ENCODE results near the gene MTUS2. TPM values are rescaled to one million over a fixed set of nuclear protein-coding genes. Genes with fewer than 3 reads are reported as not detected.

The MTUS2 gene
- total RNA-seq, 1 experiment from 2014 or later: not detected

DNA sequence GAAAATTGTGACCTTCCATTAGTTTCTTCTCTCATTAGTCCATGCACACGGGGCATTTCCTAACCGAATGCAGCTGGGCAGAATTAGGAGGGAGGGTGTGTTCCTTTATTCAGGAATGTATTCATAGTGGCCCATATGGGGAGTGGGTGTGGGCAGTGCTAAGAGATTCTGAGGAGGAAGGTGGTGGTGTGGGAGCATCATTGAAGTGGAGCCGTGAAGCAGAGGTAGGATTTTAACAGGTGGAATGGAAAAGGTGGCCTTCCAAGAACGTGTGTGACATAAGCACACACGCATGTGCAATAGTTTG, 134.2 kb downstream of the MTUS2 start:
- POLR2A ChIA-PET (ENCODE audit: unreplicated experiment): no interaction called here
- Histone ChIP-seq H3F3A (ENCODE audit: low read length, unreplicated experiment) (no peaks in the 10 kb centered on the region), H2AFZ (ENCODE audit: low read length) (no peak overlapping the region), H3K4me3 (ENCODE audit: low read length) (no peak overlapping the region), H3K36me3 (ENCODE audit: low read depth, low read length) (no peaks in the 10 kb centered on the region), H3K27me3 (ENCODE audit: low read length) (peaks cover 16% of the 10 kb centered on the region; the same call in 1 of the 2 replicates), H3K27ac (ENCODE audit: low read length) (no peak overlapping the region), H3K9me2 (replicated peaks; ENCODE audit: low read length) (no peaks in the 10 kb centered on the region), H3K9me3 (ENCODE audit: low read length) (no peaks in the 10 kb centered on the region), H3K4me2 (ENCODE audit: low read length) (no peak overlapping the region), H3K4me1 (ENCODE audit: insufficient read depth, low read length) (no peaks in the 10 kb centered on the region), H3K79me2 (ENCODE audit: low read length) (no peaks in the 10 kb centered on the region), H4K20me1 (ENCODE audit: low read length) (no peaks in the 10 kb centered on the region), H3K9ac (ENCODE audit: low read length) (no peak overlapping the region)
- intact Hi-C loops (cut with micrococcal nuclease): no loop called here
- ATAC-seq: no peak
- no peak for DNase-seq
- TF ChIP-seq, protein P1, sequence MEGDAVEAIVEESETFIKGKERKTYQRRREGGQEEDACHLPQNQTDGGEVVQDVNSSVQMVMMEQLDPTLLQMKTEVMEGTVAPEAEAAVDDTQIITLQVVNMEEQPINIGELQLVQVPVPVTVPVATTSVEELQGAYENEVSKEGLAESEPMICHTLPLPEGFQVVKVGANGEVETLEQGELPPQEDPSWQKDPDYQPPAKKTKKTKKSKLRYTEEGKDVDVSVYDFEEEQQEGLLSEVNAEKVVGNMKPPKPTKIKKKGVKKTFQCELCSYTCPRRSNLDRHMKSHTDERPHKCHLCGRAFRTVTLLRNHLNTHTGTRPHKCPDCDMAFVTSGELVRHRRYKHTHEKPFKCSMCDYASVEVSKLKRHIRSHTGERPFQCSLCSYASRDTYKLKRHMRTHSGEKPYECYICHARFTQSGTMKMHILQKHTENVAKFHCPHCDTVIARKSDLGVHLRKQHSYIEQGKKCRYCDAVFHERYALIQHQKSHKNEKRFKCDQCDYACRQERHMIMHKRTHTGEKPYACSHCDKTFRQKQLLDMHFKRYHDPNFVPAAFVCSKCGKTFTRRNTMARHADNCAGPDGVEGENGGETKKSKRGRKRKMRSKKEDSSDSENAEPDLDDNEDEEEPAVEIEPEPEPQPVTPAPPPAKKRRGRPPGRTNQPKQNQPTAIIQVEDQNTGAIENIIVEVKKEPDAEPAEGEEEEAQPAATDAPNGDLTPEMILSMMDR (conservative IDR thresholded peaks at IDR 0.05; ENCODE audit: low read depth, low read length): no peak
- no peak for TF ChIP-seq EZH2phosphoT487 (IDR thresholded peaks at IDR 0.05; ENCODE audit: borderline replicate concordance, low read length)
- no peak for TF ChIP-seq EZH2 (IDR thresholded peaks at IDR 0.05; ENCODE audit: low read length, unreplicated experiment)
- BruUV-seq (replicated peaks): no TSS peak
- CTCF ChIA-PET: no interaction called here

DNA sequence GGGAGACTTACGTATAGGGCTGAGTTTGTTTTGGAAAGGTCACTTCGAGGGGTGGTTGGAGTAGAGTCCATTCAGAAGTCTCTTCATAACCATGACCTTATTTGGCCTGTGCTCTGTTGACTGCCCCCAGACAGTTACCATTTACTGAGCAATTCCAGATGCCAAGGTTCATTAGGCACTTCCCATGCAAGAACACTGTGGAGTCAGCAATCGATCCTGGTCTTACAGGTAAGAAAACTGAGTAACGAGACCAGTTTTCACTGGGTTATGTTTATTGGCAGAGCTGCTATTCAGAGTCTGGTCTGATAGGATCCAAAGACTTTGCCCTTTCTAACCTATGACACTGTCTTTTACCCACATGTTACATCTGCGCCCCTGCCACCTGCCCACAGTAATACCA, 134.7 kb downstream of the MTUS2 start:
- no peak overlapping the region for H2AFZ ChIP-seq (ENCODE audit: low read length)
- no peaks in the 10 kb centered on the region for H4K20me1 ChIP-seq (ENCODE audit: low read length)
- H3K4me1 ChIP-seq (ENCODE audit: insufficient read depth, low read length): no peaks in the 10 kb centered on the region
- ChIA-PET POLR2A (ENCODE audit: unreplicated experiment) (no interaction called here), CTCF (no interaction called here)
- H3K4me3 ChIP-seq (ENCODE audit: low read length): no peak overlapping the region
- H3K9me3 ChIP-seq (ENCODE audit: low read length): no peaks in the 10 kb centered on the region
- H3K27me3 ChIP-seq (ENCODE audit: low read length): peaks cover 12% of the 10 kb centered on the region; the same call in 1 of the 2 replicates
- H3K4me2 ChIP-seq (ENCODE audit: low read length): no peak overlapping the region
- no peaks in the 10 kb centered on the region for H3K36me3 ChIP-seq (ENCODE audit: low read depth, low read length)
- intact Hi-C loops (cut with micrococcal nuclease): no loop called here
- no peak overlapping the region for H3K9ac ChIP-seq (ENCODE audit: low read length)
- H3K27ac ChIP-seq (ENCODE audit: low read length): no peak overlapping the region
- H3K79me2 ChIP-seq (ENCODE audit: low read length): no peaks in the 10 kb centered on the region
- BruUV-seq (replicated peaks): no TSS peak
- TF ChIP-seq, protein P1 (conservative IDR thresholded peaks at IDR 0.05; ENCODE audit: low read depth, low read length): no peak
- H3F3A ChIP-seq (ENCODE audit: low read length, unreplicated experiment): no peaks in the 10 kb centered on the region
- ATAC-seq: no peak
- H3K9me2 ChIP-seq (replicated peaks; ENCODE audit: low read length): no peaks in the 10 kb centered on the region
- DNase-seq: no peak

DNA sequence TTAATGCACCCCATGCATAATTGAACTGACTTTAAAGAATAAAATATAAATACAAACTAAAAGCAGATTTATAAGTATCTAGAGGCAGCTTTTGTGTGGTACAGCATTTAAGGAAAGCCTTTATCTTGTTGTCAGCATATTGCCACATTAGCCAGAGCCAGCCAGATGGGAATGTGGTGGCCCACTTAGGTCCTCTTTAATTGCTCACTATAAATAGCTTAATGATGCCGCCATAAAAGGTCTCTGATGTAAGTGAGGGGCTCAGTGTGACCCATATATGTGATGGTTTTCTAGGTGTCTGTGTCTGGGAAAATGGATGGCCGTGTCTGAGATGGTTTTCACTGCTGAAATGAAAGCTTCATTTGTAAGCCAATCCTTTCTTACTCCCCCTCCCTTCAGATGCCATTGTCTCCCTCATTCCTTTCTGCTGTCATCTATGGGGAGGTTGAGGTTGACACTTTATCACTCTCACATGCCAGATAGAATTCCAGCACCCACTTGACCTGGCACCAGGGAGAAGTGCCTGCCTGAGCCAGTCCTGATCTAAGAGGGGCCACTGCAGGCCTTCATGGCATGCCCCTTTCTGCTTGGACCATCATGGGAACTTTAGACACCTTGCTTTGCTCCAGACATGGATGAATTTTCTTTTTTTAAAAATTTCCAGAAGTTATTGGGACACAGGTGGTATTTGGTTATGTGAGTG, 135.3 kb downstream of the MTUS2 start:
- ChIA-PET POLR2A (ENCODE audit: unreplicated experiment) (no interaction called here), CTCF (no interaction called here)
- no TSS peak for BruUV-seq (replicated peaks)
- Histone ChIP-seq H3K4me1 (ENCODE audit: insufficient read depth, low read length) (no peaks in the 10 kb centered on the region), H3K27me3 (ENCODE audit: low read length) (0 out of 2 replicates have a peak, but pooled peaks cover 7% of the 10 kb centered on the region), H3K9me3 (ENCODE audit: low read length) (no peaks in the 10 kb centered on the region), H3K4me3 (ENCODE audit: low read length) (no peak overlapping the region), H3K36me3 (ENCODE audit: low read depth, low read length) (no peaks in the 10 kb centered on the region), H3K9ac (ENCODE audit: low read length) (no peak overlapping the region), H2AFZ (ENCODE audit: low read length) (no peak overlapping the region), H3K4me2 (ENCODE audit: low read length) (no peak overlapping the region), H3K27ac (ENCODE audit: low read length) (no peak overlapping the region), H3K79me2 (ENCODE audit: low read length) (no peaks in the 10 kb centered on the region), H3F3A (ENCODE audit: low read length, unreplicated experiment) (no peaks in the 10 kb centered on the region), H3K9me2 (replicated peaks; ENCODE audit: low read length) (no peaks in the 10 kb centered on the region), H4K20me1 (ENCODE audit: low read length) (no peaks in the 10 kb centered on the region)
- no peak for TF ChIP-seq EZH2 (IDR thresholded peaks at IDR 0.05; ENCODE audit: low read length, unreplicated experiment)
- DNase-seq (no peak), ATAC-seq (no peak)
- intact Hi-C loops (cut with micrococcal nuclease): no loop called here
